ENCODE measurements around the gene LRFN4. TPM values are rescaled to one million over a fixed set of nuclear protein-coding genes. Genes with fewer than 3 reads are reported as not detected.

LRFN4 gene
- total RNA-seq, 1 experiment from 2014 or later: 70.3 TPM

GRCh38 chr11:66845143-66845875 is 11.6 kb upstream of the LRFN4 start:
- no peak for DNase-seq (ENCODE audit: low spot score)
- no peak for ATAC-seq
- ChIA-PET POLR2A (interaction anchor here (0.6 to 2.2 kb wide), 2 partner anchors 11 to 119 kb away, joined by 3 to 5 read pairs; no protein-coding TSS in a partner anchor), CTCF (interaction anchor here (1.0 to 4.8 kb wide), 8 partner anchors 9 to 299 kb away, joined by 3 to 19 read pairs (median 3); partner anchors contain the start of genes ACTN3 and RBM4B)
- peaks cover 20% of the 10 kb centered on the region for H3K4me1 Mint-ChIP-seq
- H3K4me3 Mint-ChIP-seq: peak overlapping the region; percentile 82; the same call in 1 of the 2 replicates
- H3K36me3 Mint-ChIP-seq: peaks cover 15% of the 10 kb centered on the region
- H3K9me3 Mint-ChIP-seq: no peaks in the 10 kb centered on the region
- H3K27ac Mint-ChIP-seq: peak overlapping the region; percentile 32
- TF ChIP-seq, protein P1, sequence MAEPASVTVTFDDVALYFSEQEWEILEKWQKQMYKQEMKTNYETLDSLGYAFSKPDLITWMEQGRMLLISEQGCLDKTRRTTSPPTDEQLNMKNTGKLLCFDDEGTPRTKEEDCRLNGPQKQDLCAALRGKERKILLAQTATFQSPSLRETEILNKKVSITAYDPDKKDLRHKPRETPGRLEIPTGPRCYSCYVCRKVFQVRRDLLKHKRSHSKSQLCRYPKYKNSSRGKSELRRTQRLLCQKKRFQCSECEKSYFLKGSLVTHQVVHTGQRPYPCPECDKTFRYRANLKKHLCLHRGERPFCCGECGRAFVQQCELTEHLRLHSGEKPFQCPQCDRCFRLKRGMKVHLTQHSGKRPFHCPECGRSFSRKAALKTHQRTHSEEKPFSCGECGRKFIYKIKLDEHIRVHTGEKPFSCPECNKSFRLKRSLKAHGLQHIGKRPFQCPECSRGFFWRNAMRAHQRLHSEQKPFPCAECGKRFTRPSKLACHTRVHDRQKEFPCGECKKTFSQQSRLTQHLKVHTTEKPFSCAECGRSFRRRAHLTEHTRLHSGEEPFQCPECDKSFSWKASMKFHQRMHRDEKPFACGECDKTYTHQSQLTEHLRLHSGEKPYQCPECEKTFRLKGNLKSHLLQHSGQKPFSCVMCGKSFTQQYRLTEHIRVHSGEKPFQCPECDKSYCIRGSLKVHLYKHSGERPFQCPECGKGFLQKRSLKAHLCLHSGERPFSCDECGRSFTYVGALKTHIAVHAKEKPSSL (CRISPR knock-in tag; conservative IDR thresholded peaks at IDR 0.05): no peak
- no peaks in the 10 kb centered on the region for H3K27me3 Mint-ChIP-seq (ENCODE audit: low read depth)

- H3K4me1 Mint-ChIP-seq: peaks cover 20% of the 10 kb centered on the region
- CTCF ChIA-PET: interaction anchor here (1.0 to 4.8 kb wide), 8 partner anchors 9 to 299 kb away, joined by 3 to 19 read pairs (median 3); partner anchors contain the start of genes ACTN3 and RBM4B
- POLR2A ChIA-PET: interaction anchor here (0.6 to 2.2 kb wide), 2 partner anchors 10 to 118 kb away, joined by 3 to 5 read pairs; no protein-coding TSS in a partner anchor
- peaks cover 13% of the 10 kb centered on the region for H3K36me3 Mint-ChIP-seq
- no peak overlapping the region for H3K4me3 Mint-ChIP-seq
- TF ChIP-seq NFE2L1 (CRISPR knock-in tag; IDR thresholded peaks at IDR 0.05) (no peak), TEAD4 (CRISPR knock-in tag; IDR thresholded peaks at IDR 0.05) (no peak), EMX1 (CRISPR knock-in tag; IDR thresholded peaks at IDR 0.05) (no peak), ZNF317 (CRISPR knock-in tag; IDR thresholded peaks at IDR 0.05; ENCODE audit: borderline replicate concordance, low read depth) (no peak), ZNF138 (CRISPR knock-in tag; conservative IDR thresholded peaks at IDR 0.05) (no peak), ZNF121 (CRISPR knock-in tag; IDR thresholded peaks at IDR 0.05) (no peak)
- TF ChIP-seq, protein P2, sequence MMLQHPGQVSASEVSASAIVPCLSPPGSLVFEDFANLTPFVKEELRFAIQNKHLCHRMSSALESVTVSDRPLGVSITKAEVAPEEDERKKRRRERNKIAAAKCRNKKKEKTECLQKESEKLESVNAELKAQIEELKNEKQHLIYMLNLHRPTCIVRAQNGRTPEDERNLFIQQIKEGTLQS (CRISPR knock-in tag; conservative IDR thresholded peaks at IDR 0.05): no peak
- TF ChIP-seq, protein P3, sequence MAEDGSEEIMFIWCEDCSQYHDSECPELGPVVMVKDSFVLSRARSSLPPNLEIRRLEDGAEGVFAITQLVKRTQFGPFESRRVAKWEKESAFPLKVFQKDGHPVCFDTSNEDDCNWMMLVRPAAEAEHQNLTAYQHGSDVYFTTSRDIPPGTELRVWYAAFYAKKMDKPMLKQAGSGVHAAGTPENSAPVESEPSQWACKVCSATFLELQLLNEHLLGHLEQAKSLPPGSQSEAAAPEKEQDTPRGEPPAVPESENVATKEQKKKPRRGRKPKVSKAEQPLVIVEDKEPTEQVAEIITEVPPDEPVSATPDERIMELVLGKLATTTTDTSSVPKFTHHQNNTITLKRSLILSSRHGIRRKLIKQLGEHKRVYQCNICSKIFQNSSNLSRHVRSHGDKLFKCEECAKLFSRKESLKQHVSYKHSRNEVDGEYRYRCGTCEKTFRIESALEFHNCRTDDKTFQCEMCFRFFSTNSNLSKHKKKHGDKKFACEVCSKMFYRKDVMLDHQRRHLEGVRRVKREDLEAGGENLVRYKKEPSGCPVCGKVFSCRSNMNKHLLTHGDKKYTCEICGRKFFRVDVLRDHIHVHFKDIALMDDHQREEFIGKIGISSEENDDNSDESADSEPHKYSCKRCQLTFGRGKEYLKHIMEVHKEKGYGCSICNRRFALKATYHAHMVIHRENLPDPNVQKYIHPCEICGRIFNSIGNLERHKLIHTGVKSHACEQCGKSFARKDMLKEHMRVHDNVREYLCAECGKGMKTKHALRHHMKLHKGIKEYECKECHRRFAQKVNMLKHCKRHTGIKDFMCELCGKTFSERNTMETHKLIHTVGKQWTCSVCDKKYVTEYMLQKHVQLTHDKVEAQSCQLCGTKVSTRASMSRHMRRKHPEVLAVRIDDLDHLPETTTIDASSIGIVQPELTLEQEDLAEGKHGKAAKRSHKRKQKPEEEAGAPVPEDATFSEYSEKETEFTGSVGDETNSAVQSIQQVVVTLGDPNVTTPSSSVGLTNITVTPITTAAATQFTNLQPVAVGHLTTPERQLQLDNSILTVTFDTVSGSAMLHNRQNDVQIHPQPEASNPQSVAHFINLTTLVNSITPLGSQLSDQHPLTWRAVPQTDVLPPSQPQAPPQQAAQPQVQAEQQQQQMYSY (CRISPR knock-in tag; IDR thresholded peaks at IDR 0.05): no peak
- TF ChIP-seq, protein P4, sequence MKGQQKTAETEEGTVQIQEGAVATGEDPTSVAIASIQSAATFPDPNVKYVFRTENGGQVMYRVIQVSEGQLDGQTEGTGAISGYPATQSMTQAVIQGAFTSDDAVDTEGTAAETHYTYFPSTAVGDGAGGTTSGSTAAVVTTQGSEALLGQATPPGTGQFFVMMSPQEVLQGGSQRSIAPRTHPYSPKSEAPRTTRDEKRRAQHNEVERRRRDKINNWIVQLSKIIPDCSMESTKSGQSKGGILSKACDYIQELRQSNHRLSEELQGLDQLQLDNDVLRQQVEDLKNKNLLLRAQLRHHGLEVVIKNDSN (CRISPR knock-in tag; IDR thresholded peaks at IDR 0.05): no peak
- H3K27ac Mint-ChIP-seq: no peak overlapping the region
- no peak for ATAC-seq
- H3K9me3 Mint-ChIP-seq: no peaks in the 10 kb centered on the region
- DNase-seq (ENCODE audit: low spot score): no peak
- no peaks in the 10 kb centered on the region for H3K27me3 Mint-ChIP-seq (ENCODE audit: low read depth)
These were observed 11.0 kb upstream of the LRFN4 start for GRCh38 chr11:66845876-66846212.

DNA sequence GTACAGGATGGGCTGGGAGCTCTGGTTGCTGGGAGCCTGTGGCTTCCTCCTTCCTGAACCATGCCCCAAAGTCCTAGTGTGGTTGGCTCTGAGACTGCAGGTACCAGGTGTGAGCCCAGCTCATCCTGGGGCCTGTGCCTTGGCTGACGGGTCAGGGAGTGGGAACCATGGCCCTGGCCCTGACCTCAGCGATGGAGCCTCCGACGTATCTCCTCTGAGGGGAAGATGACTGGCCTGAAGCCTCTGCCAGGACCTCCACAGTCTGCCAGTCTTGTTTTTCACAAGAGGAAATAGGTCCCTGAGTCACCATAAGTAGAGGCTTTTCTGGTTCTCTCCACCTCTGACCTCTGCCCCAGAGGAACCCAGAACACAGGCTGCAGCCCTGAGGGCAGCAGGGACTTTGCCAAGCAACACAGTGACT is 10.2 kb upstream of the LRFN4 start:
- no peak for TF ChIP-seq ZNF671 (CRISPR knock-in tag; IDR thresholded peaks at IDR 0.05)
- TF ChIP-seq NFATC4 (CRISPR knock-in tag; IDR thresholded peaks at IDR 0.05): no peak
- POLR2A ChIA-PET: interaction anchor here (2.2 kb wide), 1 partner anchor 9 kb away, joined by 5 read pairs; no protein-coding TSS in a partner anchor

More for the DNA sequence above, 10.2 kb upstream of the LRFN4 start:
- Mint-ChIP-seq H3K36me3 (peaks cover 13% of the 10 kb centered on the region), H3K4me1 (peaks cover 20% of the 10 kb centered on the region), H3K27ac (no peak overlapping the region; the same call in 1 of the 2 replicates), H3K27me3 (ENCODE audit: low read depth) (no peaks in the 10 kb centered on the region), H3K9me3 (no peaks in the 10 kb centered on the region), H3K4me3 (no peak overlapping the region)
- ATAC-seq (no peak), DNase-seq (ENCODE audit: low spot score) (no peak)
- CTCF ChIA-PET: interaction anchor here (1.1 to 1.2 kb wide), 2 partner anchors 129 to 300 kb away, joined by 3 read pairs; partner anchors contain the start of gene ACTN3

Measured in WTC11 (cell line).